ENCODE data around the gene PYM1.
A peak's percentile ranks its signal among the peaks of the same experiment; 100 is the strongest.

PYM1 gene

DNA sequence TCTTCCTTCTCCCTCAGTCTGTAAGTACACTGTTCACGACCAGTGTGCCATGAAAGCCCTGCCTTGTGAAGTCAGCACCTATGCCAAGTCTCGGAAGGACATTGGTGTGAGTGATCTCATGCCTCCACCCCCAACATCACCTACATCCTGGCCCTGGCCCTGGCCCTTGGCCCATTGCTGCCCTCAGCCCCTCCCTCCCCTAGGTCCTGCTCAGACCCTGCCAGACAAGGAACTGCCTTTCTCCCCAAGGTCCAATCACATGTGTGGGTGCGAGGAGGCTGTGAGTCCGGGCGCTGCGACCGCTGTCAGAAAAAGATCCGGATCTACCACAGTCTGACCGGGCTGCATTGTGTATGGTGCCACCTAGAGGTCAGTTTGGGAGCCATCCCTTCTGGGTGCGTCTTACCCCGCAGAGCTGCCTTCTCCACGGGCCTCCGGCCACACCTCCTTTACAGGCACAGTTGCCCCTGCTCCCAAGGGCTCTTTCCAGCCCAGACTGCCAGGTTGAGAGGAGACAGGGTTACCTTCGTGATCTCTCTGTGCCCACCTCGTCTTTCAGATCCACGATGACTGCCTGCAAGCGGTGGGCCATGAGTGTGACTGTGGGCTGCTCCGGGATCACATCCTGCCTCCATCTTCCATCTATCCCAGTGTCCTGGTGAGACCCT lies 12.5 kb upstream of the PYM1 start:
- no peak overlapping the region for H3K4me3 ChIP-seq (replicated peaks; ENCODE audit: low read depth, low read length)
- peak; percentile 90 for DNase-seq (ENCODE audit: low read depth)
- TF ChIP-seq, protein P1, sequence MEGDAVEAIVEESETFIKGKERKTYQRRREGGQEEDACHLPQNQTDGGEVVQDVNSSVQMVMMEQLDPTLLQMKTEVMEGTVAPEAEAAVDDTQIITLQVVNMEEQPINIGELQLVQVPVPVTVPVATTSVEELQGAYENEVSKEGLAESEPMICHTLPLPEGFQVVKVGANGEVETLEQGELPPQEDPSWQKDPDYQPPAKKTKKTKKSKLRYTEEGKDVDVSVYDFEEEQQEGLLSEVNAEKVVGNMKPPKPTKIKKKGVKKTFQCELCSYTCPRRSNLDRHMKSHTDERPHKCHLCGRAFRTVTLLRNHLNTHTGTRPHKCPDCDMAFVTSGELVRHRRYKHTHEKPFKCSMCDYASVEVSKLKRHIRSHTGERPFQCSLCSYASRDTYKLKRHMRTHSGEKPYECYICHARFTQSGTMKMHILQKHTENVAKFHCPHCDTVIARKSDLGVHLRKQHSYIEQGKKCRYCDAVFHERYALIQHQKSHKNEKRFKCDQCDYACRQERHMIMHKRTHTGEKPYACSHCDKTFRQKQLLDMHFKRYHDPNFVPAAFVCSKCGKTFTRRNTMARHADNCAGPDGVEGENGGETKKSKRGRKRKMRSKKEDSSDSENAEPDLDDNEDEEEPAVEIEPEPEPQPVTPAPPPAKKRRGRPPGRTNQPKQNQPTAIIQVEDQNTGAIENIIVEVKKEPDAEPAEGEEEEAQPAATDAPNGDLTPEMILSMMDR (IDR thresholded peaks at IDR 0.05; ENCODE audit: low read length, missing control alignments): peak; percentile 96

DNA sequence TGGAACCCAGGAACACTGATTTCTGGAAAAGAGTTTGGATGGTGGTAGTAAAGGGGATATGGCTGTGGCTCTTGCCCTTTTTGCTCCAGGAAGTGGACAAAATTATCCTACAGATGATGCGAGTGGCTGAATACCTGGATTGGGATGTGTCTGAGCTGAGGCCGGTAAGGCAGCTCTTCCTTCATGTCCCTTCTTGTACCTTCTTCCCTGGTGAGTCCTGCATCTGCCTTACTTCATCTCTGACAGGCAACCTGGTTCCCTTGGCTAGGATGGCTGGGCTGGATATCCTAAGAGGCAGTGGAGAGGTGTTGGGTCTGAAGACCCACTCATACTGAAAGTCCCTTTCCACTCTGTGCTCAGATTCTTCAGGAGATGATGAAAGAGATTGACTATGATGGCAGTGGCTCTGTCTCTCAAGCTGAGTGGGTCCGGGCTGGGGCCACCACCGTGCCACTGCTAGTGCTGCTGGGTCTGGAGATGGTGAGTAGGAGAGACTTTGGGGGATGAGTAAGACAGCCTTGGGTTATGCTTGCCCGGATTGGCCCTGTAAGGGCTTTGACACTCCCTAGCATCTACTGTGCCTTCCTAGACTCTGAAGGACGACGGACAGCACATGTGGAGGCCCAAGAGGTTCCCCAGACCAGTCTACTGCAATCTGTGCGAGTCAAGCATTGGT lies 11.3 kb upstream of the PYM1 start:
- no peak for DNase-seq (ENCODE audit: low read depth)
- TF ChIP-seq, protein P1 (IDR thresholded peaks at IDR 0.05; ENCODE audit: low read length, missing control alignments): no peak
- no peak overlapping the region for H3K4me3 ChIP-seq (replicated peaks; ENCODE audit: low read depth, low read length)

DNA sequence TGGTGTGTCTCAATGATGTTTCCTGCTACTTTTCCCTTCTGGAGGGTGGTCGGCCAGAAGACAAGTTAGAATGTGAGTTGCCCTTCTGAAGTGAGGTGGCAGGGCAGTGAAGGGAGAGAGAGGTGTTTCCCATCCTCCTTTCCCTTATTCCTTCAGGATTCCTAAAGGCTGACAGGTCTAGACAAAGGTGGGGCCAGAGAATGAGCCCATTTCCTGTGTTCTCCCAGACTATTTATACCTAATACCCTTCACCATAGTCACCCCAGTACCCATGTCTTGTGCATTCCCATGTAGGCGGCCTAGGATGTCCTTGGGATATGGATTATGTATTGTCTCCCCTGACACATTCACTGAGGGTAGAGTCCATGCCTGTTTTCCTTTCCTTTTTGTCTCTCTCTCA lies 10.3 kb upstream of the PYM1 start:
- TF ChIP-seq, protein P1 (IDR thresholded peaks at IDR 0.05; ENCODE audit: low read length, missing control alignments): no peak
- no peak overlapping the region for H3K4me3 ChIP-seq (replicated peaks; ENCODE audit: low read depth, low read length)

DNA sequence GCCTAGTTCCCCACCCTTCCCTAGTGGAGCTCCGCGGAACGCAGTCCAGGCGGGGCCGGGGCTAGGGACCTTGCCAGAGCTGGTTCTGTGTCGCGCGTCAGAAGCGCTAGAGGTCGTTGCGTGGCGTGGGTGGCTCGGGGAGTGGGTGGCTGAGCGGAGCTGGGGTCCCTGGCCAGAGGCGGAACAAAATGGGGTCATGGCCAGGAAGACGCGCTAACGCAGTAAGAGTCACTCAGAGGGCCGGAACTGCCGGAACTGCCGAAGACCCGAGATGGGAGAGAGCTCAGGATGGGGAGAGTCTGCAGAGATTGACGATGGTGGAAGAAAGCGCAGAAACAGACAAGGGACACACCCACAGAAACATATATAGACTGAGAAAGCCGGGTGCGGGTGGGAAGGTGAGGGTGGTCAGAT lies 8.1 kb upstream of the PYM1 start:
- DNase-seq (ENCODE audit: low read depth): no peak
- H3K4me3 ChIP-seq (replicated peaks; ENCODE audit: low read depth, low read length): peak overlapping the region; percentile 24
- TF ChIP-seq, protein P1 (IDR thresholded peaks at IDR 0.05; ENCODE audit: low read length, missing control alignments): no peak

More for the DNA sequence above, 10.3 kb upstream of the PYM1 start:
- DNase-seq (ENCODE audit: low read depth): no peak

DNA sequence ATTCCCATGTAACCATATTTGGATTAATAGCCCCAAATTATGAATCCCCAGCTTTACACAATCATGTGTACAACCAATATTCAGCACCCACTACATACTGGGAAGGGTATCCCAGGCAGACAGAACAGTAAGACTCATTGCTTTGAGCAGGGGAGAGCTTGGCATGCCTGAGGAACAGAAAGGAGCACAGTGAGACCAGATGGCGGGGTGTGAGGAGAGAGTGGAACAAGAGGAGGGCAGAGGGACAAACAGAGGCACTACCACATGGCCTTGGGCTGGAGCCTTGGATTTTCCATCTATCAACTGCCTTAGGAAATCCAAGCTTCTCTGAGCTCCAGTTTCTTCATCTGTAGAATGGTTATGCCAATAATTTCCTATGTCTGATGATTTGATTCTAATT lies 7.1 kb upstream of the PYM1 start:
- no peak for DNase-seq (ENCODE audit: low read depth)
- TF ChIP-seq, protein P1 (IDR thresholded peaks at IDR 0.05; ENCODE audit: low read length, missing control alignments): no peak
- H3K4me3 ChIP-seq (replicated peaks; ENCODE audit: low read depth, low read length): no peak overlapping the region

DNA sequence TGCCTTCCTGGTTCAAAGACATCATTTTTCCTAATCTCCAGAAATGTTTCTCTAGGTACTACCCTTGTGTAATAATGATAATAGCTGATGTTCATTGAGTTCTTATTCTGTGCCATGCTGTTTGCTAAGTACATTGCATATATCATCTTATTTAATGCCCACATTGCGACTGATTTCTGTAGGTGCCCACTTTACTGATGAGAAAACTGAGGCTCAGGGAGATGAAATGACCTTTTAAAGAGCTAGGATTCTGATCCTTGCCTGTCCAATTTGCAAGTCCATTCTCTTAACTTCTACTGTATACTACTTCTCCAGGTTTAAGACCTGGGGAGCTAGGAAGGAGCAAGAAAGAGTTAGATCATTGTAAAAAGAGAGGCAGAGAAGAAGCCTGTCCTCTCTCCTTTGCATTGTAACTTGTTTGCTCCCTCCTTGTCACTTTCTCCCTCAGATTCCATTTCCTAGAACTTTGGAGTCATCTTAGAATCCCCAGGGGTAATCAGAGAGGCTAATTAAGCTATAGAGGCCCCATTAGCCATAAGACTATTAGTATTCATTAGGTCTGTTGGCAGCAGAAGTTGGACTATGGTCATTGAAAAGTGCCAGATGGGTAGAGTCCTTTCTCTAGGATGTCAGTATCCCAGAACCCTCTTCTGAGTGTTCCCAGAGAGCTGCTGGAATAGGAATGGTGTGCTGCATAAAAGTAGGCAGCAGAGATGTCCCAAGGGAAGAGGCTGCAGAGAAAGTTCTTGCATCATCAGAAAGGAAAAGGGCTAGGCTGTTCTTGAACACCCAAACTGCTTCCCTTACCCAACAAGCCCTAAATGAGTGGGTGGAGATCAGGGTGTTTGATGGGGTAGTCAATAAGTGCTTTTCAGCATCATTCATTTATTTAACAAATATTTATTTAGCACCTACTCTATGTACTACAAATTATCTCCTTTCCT lies 6.4 kb upstream of the PYM1 start:
- H3K4me3 ChIP-seq (replicated peaks; ENCODE audit: low read depth, low read length): no peak overlapping the region
- DNase-seq (ENCODE audit: low read depth): peak; percentile 59
- TF ChIP-seq, protein P1 (IDR thresholded peaks at IDR 0.05; ENCODE audit: low read length, missing control alignments): no peak

Measured in fibroblast of pulmonary artery (primary cell).